GM19324 (cell line): ENCODE measurements around the gene CA5A.
"Not testable (repeated sequence)": the region's sequence is repeated elsewhere in the genome, so short reads cannot be mapped to it uniquely, and the experiment has no call there.

Experiments
- ATAC-seq: cut with Tn5 transposase; IDR thresholded peaks from one replicate; pipeline ENCODE4 v1.9.1; 2021; ENCODE audit warnings: mild to moderate bottlenecking, moderate library complexity; ENCODE audit not compliant: unreplicated experiment, low FRiP score

Gene CA5A

GRCh38 chr16:87949071-87949744 is 12.9 kb upstream of the CA5A start:
- no peak for ATAC-seq

GRCh38 chr16:87948735-87949070 is 12.4 kb upstream of the CA5A start:
- ATAC-seq: no peak

- no peak for ATAC-seq
These were observed 11.8 kb upstream of the CA5A start for GRCh38 chr16:87948119-87948545.

- no peak for ATAC-seq
These were observed 11.2 kb upstream of the CA5A start for GRCh38 chr16:87947356-87948118.

GRCh38 chr16:87946596-87947347 is 10.4 kb upstream of the CA5A start:
- no peak for ATAC-seq

GRCh38 chr16:87945351-87946042 is 9.2 kb upstream of the CA5A start:
- ATAC-seq: no peak

- no peak for ATAC-seq
These were observed 6.4 kb upstream of the CA5A start for GRCh38 chr16:87942680-87943079.

- no peak for ATAC-seq
These were observed 3.5 kb upstream of the CA5A start for GRCh38 chr16:87939562-87940423.

GRCh38 chr16:87938412-87938949 is 2.2 kb upstream of the CA5A start:
- no peak for ATAC-seq

GRCh38 chr16:87937231-87937542 is 858 bp upstream of the CA5A start:
- ATAC-seq: not testable (repeated sequence)

- not testable (repeated sequence) for ATAC-seq
These were observed 334 bp downstream of the CA5A start for GRCh38 chr16:87936016-87936374.

- not testable (repeated sequence) for ATAC-seq
These were observed 1.4 kb downstream of the CA5A start for GRCh38 chr16:87934752-87935425.

- ATAC-seq: no peak
These were observed 3.2 kb downstream of the CA5A start for GRCh38 chr16:87933140-87933495.

- not testable (repeated sequence) for ATAC-seq
These were observed 3.7 kb downstream of the CA5A start for GRCh38 chr16:87932475-87933139.

- ATAC-seq: no peak
These were observed 4.8 kb downstream of the CA5A start for GRCh38 chr16:87931504-87931903.

GRCh38 chr16:87930456-87930855 is 5.9 kb downstream of the CA5A start:
- ATAC-seq: no peak

GRCh38 chr16:87929986-87930385 is 6.3 kb downstream of the CA5A start:
- ATAC-seq: no peak

GRCh38 chr16:87927195-87927562 is 9.2 kb downstream of the CA5A start:
- no peak for ATAC-seq
